ENCODE measurements around the gene SLC22A23.

Gene SLC22A23

GRCh38 chr6:3230900-3231246, 226.0 kb downstream of the SLC22A23 start:
- DNase-seq (ENCODE audit: low read depth in 1 of 2, low spot score in 1 of 2) = no peak

- no peak for DNase-seq (ENCODE audit: low read depth in 1 of 2, low spot score in 1 of 2)
These were observed 226.5 kb downstream of the SLC22A23 start for GRCh38 chr6:3230256-3230882.

GRCh38 chr6:3229566-3230178, 227.2 kb downstream of the SLC22A23 start:
- DNase-seq (ENCODE audit: low read depth in 1 of 2, low spot score in 1 of 2) = no peak

GRCh38 chr6:3228771-3229565, 227.9 kb downstream of the SLC22A23 start:
- no peak for DNase-seq (ENCODE audit: low read depth in 1 of 2, low spot score in 1 of 2)

GRCh38 chr6:3228046-3228671, 228.7 kb downstream of the SLC22A23 start:
- no peak for DNase-seq (ENCODE audit: low read depth in 1 of 2, low spot score in 1 of 2)

GRCh38 chr6:3227363-3228045, 229.3 kb downstream of the SLC22A23 start, which contains the start of gene TUBB2B:
TSS of gene TUBB2B (minus strand) at chr6:3227653. CDS start at chr6:3227543, 110 bp downstream.
- no peak for DNase-seq (ENCODE audit: low read depth in 1 of 2, low spot score in 1 of 2)

GRCh38 chr6:3226481-3227362, 230.1 kb downstream of the SLC22A23 start:
- DNase-seq (ENCODE audit: low read depth in 1 of 2, low spot score in 1 of 2) = no peak

GRCh38 chr6:3226042-3226441, 230.8 kb downstream of the SLC22A23 start:
- DNase-seq (ENCODE audit: low read depth in 1 of 2, low spot score in 1 of 2) = no peak

GRCh38 chr6:3222506-3223038, 234.3 kb downstream of the SLC22A23 start:
- no peak for DNase-seq (ENCODE audit: low read depth in 1 of 2, low spot score in 1 of 2)

- no peak for DNase-seq (ENCODE audit: low read depth in 1 of 2, low spot score in 1 of 2)
These were observed 235.3 kb downstream of the SLC22A23 start for GRCh38 chr6:3221578-3221977.

GRCh38 chr6:3220366-3220765, 236.5 kb downstream of the SLC22A23 start:
- no peak for DNase-seq (ENCODE audit: low read depth in 1 of 2, low spot score in 1 of 2)
